Activated CD4-positive, alpha-beta T cell treated with anti-CD3 and anti-CD28 coated beads for 4 hours (primary cell): Measurements from ENCODE around the gene ITPR2.

Experiments used
- DNase-seq, 2 donors: peaks; one replicate each; pipeline ENCODE4 v3.0.0-alpha.2; 2020

ITPR2 gene

DNA sequence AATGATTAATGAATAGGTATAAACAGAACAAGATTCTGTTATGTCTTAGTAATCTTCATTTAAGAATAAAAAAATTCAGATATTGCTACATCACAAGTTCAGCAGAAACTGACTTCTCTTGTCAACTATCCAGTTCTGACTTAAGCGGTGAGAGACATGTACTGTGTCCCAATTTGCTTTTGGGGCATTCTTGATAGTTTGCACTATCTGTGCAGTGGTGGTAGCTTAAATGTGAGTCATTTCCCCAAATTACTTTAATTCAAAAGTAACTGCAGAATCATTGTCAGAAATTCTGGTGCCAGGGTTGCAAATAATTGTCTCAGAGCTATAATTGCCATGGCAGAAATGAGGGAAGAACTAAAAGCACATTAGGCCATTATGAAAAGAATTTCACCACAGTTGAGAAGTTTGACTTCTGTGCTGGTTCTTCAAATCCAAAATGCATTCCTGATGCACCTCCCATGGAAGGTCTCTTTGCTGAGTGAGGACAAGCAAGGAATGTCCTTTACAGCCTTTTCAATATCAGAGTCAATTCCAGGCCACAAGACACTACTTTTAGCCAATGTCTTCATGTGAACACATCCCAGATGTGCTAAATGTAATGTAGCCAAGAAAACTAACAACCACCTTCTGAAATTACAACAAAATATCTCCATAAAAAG lies 332.9 kb downstream of the ITPR2 start:
- no peak for DNase-seq

GRCh38 chr12:26496170-26496569 lies 336.8 kb downstream of the ITPR2 start:
- no peak for DNase-seq

- no peak for DNase-seq
These were observed 339.3 kb downstream of the ITPR2 start for GRCh38 chr12:26493656-26494055.

- no peak for DNase-seq
These were observed 340.6 kb downstream of the ITPR2 start for GRCh38 chr12:26492406-26492805.

GRCh38 chr12:26489908-26490307 lies 343.1 kb downstream of the ITPR2 start:
- no peak for DNase-seq

GRCh38 chr12:26488351-26488750 lies 344.6 kb downstream of the ITPR2 start:
- no peak for DNase-seq

DNA sequence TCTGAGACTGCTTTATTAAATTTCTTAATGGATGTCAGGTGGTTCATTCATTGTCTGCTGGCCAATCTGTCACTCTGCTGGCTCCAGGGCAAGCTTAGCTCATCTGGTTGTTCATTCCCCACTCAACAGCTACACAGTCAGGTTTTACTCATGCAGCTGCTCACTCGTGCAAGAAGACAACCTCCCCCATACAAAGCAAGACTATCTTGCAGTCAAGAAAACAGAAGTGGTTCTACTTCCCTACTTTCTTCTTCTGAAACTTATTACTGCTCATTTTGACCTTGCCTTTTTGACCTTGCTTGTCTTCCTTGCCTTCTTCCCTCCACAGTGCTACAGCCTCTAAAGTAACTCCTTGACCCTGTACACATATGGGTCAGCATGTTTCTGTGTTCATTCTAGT lies 359.7 kb downstream of the ITPR2 start:
- DNase-seq = no peak

GRCh38 chr12:26471560-26471959 lies 361.4 kb downstream of the ITPR2 start:
- no peak for DNase-seq

DNA sequence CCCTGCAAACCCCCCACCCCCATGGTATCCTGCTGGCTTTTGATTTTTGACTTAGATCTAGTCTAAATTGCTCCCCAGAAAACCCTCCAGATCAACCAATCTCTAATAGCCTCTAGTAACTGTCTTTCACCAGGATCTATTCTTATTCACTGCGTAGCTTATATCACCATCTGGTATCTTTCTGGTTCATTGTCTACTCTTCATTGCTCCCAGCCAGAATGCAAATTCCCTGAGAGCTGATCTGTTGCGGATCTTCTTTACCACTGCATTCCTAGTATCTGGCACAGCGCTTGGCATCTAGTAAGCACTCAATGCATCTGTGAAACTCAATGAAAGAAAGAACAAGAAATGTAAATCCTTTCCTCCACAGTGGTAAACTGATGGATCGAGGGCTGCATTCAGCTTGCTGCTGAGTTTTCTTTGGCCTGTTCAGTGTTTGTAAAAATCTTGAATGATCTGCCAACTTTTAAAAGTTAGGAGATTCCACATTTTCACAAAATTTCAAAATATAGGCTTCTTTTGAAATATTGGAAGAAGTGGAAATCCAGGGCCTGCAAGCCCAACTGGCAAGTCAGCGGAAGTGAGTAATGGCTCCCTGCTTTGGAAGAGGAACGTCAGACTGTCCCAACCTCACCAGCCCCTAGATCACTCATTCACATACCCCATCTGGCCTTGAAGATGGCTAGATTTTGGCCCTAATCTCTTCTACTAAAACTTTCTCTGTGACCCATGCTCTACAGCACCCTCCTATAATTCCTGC lies 363.4 kb downstream of the ITPR2 start:
- no peak for DNase-seq

GRCh38 chr12:26467351-26467750 lies 365.6 kb downstream of the ITPR2 start:
- no peak for DNase-seq

GRCh38 chr12:26466726-26467125 lies 366.3 kb downstream of the ITPR2 start:
- no peak for DNase-seq

DNA sequence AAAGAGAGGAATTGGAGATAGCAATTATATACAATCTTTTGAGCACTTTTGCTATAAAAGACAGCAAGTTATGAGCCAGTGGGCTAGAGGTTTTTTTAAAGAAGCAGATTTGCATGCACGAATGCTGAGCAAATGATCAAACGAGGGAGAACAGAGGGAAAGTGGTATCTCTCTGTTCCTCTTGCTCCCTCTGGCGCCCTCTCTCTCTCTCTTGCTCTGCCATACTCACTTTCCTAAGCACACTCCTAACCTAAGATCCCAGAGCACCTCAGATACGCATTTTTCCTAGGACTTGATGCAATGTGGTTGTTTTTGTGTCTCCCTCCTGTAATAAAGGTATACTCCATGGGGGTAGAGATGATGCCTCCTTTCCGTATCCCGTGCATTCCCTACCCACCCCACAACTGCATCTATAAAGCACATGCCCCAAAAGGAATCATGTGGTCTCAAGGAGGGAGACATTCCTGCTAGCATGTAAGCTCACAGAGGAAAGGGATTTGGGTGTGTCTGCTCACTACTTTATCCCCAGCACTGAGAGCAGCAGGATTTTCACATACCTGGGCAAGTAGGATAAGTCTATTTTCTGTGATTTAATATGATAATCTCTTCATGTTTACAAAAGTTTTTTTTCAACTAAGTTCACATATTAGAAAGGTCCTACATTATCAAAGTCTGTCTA lies 367.4 kb downstream of the ITPR2 start:
- no peak for DNase-seq

- DNase-seq = no peak
These were observed 371.2 kb downstream of the ITPR2 start for GRCh38 chr12:26461776-26462175.

- DNase-seq = no peak
These were observed 372.6 kb downstream of the ITPR2 start for GRCh38 chr12:26460361-26460760.

DNA sequence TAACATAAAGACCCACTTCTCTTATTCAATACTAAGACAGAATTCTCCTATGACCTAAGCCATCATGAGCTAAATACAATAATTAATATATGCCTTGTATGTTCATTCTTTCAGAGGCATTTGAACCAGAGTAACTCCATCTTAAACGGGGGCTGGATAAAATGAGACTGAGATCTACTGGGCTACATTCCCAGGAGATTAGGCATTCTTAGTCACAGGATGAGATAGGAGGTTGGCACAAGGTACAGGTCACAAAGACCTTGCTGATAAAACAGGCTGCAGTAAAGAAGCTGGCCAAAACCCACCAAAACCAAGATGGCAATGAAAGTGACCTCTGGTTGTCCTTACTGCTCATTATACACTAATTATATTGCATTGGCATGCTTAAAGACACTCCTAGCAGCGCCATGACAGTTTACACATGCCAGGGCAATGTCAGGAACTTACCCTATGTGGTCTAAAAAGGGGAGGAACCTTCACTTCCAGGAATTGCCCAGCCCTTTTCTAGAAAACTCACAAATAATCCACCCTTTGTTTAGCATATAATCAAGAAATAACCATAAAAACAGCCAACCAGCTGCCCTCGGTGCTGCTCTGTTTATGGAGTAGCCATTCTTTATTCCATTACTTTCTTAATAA lies 376.9 kb downstream of the ITPR2 start:
- DNase-seq = no peak

- DNase-seq = no peak
These were observed 379.7 kb downstream of the ITPR2 start for GRCh38 chr12:26453246-26453645.

- no peak for DNase-seq
These were observed 380.5 kb downstream of the ITPR2 start for GRCh38 chr12:26452511-26452910.

DNA sequence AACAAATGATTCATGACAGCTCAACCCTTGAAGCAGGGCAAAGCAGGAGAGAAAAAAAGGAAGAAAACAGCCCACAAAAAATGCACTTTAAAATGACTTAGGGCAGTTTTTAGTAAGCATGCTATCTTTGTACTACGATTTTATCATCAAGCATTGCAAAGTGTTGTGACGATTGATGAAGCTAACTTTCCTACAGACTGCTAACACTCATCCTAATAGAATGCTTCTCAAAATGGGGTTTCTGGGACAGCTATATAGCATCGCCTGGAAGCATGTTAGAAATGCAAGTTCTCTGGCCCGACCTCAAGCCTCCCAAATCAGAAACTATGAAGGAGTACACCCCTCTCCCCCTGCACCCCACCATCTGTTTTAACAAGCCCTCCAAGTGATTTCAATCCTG lies 381.2 kb downstream of the ITPR2 start:
- DNase-seq = no peak

GRCh38 chr12:26445909-26446308 lies 387.1 kb downstream of the ITPR2 start:
- no peak for DNase-seq

- no peak for DNase-seq
These were observed 389.7 kb downstream of the ITPR2 start for GRCh38 chr12:26443309-26443708.

- no peak for DNase-seq
These were observed 391.6 kb downstream of the ITPR2 start for GRCh38 chr12:26441434-26441833.

DNA sequence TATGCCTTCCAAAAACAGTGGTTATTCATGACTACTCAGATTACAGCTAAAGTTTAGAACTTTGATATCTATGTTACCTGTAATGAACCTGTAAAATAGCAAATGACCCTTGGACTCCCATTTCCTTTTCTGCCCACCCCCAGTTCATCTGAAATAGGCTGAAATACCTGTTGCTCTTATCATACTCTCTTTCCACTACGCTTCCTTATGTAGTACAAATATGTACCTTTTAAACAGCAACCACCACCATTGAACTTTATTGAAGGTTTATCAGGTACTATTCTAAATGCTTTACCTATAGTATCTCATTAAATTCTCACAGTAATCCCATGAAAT lies 398.0 kb downstream of the ITPR2 start:
- no peak for DNase-seq

GRCh38 chr12:26434299-26435068 lies 398.5 kb downstream of the ITPR2 start:
- no peak for DNase-seq
